Germinal center (tissue), 1 donor: ENCODE results near the gene B4GALT2.
A peak's percentile ranks its signal among the peaks of the same experiment; 100 is the strongest.

Experiments used
- DNase-seq: peaks from one replicate; pipeline ENCODE4 v3.0.0; 2012; ENCODE audit warnings: mixed read lengths, low spot score

The B4GALT2 gene

DNA sequence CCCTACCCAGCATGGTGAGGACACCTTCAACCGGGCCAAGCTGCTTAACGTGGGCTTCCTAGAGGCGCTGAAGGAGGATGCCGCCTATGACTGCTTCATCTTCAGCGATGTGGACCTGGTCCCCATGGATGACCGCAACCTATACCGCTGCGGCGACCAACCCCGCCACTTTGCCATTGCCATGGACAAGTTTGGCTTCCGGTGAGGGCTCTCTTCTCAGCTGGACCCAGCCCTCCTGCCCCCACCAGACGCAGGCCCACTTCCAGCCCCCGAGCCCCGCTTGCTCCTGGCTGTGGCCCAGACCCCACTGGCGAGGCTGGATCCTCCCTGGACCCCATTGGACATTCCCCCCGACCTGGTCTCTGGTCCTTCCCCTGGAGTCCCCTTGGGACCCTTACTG lies 5.8 kb downstream of the B4GALT2 start:
- DNase-seq: no peak

- no peak for DNase-seq
Measured at GRCh38 chr1:43985984-43986595, 7.1 kb downstream of the B4GALT2 start.

DNA sequence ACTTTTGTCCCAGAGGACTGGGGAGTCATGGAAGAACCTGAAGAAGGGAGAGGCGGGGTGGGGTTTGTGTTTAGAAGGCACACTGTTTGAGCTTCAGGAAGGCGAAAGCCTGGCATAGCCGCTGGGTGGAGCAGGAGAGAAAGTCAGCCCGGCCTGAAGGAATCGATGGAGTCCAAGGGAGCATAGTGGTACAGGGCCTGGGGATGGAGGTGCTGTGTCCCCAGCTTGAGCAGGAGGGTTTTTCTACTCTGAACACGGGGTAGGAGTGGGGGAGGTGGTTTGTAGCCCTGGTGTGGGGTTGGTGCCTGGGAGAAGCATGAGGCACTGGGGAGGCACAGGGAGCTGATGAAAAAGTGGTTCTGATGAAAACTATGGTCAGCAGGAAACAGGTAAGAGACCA lies 7.7 kb downstream of the B4GALT2 start:
- no peak for DNase-seq

DNA sequence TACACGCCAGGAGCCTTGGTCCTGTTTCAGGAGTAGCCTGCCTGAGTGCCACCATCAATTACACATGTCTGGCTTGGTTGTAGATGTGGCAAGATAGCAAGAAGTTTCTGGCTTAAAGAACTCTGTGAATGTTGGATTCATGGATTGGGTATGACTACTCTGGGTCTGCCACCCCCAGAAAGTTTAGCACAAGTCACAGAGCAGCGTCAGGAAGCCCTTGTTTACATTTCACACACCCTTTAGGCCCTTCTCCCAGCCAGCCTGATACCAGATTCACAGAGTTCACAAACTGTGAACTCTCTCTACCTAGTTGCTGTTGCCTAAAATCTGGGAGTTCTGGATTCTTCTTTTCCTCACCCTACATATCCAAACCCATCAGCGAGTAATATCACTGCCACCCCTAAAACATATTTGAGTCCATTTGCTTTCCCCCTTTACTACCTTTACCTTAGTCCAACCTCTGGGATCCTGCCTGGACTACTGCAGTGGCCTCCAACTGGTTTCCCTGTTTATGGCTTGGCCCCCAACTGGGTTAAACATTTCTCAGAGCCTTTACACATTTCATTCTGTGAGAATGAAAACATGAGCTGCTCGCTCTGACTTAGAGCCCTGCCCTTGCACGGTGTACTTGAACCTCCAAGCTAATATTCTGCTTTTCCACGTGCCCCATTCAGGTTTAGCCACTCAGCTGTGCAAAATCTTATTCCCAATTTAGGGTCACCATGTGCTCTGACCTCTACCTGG lies 8.3 kb downstream of the B4GALT2 start:
- no peak for DNase-seq

DNA sequence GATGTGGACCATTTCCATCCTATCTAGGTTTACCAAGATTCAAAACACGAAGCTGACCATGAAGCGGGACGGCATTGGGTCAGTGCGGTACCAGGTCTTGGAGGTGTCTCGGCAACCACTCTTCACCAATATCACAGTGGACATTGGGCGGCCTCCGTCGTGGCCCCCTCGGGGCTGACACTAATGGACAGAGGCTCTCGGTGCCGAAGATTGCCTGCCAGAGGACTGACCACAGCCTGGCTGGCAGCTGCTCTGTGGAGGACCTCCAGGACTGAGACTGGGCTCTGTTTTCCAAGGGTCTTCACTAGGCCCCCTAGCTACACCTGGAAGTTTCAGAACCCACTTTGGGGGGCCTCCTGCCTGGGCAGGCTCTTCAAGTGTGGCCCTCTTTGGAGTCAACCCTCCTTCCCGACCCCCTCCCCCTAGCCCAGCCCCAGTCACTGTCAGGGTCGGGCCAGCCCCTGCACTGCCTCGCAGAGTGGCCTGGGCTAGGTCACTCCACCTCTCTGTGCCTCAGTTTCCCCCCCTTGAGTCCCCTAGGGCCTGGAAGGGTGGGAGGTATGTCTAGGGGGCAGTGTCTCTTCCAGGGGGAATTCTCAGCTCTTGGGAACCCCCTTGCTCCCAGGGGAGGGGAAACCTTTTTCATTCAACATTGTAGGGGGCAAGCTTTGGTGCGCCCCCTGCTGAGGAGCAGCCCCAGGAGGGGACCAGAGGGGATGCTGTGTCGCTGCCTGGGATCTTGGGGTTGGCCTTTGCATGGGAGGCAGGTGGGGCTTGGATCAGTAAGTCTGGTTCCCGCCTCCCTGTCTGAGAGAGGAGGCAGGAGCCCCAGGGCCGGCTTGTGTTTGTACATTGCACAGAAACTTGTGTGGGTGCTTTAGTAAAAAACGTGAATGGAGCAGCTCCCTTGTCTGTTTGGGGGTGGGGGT lies 11.5 kb downstream of the B4GALT2 start:
- DNase-seq: no peak

GRCh38 chr1:43991200-43991475 lies 12.1 kb downstream of the B4GALT2 start:
- no peak for DNase-seq

- DNase-seq: peak; percentile 78
Measured at GRCh38 chr1:43991476-43992231, 12.6 kb downstream of the B4GALT2 start, which contains the start of gene CCDC24. TSS of gene CCDC24 (plus strand) at chr1:43991599. CDS start at chr1:43991879, 280 bp downstream.

DNA sequence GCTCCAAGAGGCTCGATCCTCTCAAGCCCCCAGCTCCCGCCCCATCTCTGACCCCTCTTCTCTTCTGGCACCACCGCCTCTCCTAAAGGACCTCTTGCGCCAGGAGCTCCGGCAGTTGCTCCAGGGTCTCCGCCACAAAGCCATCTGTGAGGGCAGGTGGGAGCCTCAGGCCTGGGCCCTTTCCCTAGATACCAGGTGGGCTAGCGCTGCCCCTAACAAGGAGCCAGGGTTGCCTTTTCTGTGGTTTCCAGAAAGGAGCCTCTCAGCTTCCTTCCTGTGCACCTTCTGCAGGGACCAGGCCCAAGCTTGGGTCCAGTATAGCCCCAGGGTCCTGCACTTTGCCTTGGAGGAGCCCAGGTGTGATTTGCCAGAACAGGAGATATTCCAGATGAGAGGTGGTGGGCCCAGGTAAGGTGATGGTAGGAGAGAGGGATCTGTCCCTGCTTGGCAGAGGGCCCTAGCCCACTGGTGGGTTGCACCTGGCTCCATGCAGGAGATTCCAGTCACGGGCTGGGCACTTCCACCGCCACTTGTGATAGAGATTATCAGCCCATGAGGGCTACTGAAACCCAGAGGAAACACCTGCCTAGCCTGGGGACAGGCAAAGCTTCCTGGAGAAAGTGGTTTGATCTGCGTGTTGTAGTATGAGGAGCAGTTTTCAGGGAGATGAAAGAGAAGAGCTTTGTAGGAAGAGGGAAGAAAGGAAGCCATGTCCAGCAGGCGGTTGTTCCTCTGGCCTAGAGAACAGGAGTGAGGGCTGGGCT lies 13.4 kb downstream of the B4GALT2 start:
- no peak for DNase-seq

- DNase-seq: peak; percentile 64
Measured at GRCh38 chr1:43993206-43993914, 14.3 kb downstream of the B4GALT2 start.

DNA sequence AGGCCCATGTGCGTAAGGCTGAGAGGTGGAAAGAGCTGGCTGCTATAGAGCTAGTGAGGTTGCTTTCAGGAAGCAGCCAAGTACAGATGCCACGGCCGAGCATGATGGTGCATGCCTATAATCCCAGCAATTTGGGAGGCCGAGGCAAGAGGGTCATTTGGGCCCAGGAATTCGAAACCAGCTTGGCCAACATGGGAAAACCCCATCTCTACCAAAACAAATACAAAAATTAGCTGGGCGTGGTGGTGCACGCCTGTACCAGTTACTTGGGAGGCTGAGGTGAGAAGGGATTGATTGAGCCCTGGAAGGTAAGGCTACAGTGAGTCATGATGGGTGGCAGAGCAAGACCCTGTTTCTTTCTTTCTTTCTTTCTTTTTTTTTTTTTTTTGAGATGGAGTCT lies 15.1 kb downstream of the B4GALT2 start:
- DNase-seq: no peak

DNA sequence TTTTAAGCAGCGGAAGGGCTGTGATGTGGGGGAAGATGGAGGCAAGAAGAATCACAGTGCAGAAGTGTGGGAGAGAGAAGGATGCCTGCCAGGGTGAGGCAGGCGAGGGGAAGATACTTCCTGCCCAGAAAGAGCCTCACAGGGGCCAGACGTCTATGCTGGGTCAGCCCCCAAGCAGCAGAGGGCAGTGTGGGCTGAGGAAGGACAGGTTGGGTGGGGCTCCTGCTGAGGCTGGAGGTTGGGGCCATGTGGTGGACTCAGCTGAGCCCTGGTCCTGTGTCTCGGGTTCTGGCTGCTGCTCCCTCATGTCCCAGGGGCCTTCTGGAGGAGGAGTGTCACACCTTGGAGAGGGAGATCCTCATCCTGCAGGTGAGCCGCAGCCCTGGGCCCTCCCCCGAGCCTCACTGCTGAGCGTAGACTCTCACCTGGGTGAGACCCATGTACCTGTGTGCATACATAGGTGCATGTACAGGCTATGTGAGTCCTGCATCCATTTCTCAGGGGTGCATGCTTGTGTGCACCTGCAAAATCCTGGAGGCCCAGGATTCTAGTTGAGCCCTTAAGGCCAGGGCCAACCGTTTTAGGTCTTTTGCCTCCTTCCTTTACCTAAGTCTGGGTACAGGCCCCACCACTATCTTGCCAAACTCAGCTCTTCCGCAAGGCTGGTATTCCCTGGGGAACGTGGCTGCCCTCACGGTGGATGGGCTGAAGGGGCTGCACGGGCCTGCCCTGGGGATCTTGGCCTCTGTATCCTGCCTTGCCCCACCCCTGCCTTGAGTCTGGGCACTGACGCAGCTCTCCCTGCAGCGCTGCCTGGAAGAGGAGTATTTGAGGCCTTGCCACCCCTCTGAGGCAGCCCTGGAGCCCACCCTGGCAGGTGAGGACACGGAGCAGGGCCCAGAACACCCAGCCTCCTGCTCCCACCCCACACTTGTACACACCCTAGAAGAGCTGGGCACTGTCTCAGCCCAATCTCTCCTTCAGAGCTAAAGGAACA lies 16.1 kb downstream of the B4GALT2 start:
- DNase-seq: no peak

DNA sequence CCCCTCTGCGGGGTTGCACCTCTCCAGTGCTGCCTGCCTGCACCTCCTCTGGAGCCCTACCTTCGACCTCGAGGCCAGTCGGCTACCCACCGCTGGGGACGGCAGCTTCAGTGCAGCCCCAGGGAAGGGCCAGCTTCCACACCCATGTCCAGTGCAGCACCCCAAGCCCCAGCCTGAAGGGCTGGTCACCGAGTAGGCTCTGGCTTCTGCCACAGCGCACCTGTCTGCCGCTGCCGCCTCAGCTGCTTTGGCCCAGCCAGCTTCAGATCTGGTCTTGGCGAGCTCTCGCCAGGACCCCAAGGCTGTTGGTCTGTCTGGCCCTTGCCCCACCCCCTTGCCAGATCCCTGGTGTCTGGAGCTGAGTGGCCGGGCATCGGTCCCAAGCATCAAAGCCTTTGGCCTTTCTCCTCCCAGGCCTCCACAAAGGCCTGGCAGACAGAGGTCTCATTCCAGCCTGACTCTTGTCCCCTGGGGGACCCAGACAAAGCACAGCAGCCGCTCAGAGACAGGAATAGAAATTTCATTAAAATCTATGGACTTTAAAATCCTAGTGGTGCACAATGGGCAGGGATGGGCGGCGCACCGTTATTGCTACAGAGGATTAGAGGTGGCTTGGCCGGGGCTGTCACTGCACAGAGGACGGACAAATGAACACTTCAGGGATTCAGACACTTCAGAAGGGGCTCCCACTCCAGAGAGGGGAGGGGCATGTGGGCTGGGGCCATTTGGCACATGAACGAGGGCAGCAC lies 17.1 kb downstream of the B4GALT2 start:
- DNase-seq: no peak

GRCh38 chr1:43996733-43997115 lies 17.7 kb downstream of the B4GALT2 start:
- DNase-seq: no peak

DNA sequence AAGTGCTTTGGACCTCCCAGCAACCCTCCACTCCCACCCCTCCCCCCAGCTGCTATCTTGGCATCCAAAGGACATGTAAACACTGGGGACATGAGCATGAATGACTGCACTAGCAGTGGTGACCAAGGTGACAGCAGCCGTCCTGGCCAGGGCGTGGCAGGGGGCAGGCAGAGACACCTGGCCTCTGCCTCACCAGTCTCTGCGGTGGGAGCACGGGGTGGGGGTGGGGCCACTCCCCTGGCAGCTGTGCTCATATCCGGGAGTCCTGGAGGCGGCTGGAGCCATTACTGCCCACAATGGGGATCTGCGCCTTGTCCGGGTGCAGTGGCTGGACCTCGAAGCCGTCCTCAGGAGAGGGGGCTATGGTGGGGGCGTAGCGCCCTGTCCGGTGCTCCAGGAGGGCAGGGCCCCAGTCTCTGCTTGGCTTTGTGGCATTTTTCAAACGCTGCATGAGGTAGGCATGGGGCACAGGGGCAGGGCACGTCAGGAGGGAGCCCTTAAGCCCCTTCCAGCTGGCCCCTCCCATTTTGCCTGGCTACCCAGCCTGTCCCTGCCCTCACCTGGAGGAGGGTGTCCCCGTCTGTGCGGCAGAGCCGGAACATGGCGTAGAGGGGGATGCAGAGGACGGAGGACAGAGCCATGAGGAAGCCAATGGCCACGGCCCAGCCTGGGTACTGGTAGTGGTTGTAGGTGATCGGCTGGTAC lies 18.4 kb downstream of the B4GALT2 start:
- no peak for DNase-seq

GRCh38 chr1:43998000-43998378 lies 19.0 kb downstream of the B4GALT2 start:
- DNase-seq: no peak

- no peak for DNase-seq
Measured at GRCh38 chr1:43999455-43999854, 20.4 kb downstream of the B4GALT2 start.

DNA sequence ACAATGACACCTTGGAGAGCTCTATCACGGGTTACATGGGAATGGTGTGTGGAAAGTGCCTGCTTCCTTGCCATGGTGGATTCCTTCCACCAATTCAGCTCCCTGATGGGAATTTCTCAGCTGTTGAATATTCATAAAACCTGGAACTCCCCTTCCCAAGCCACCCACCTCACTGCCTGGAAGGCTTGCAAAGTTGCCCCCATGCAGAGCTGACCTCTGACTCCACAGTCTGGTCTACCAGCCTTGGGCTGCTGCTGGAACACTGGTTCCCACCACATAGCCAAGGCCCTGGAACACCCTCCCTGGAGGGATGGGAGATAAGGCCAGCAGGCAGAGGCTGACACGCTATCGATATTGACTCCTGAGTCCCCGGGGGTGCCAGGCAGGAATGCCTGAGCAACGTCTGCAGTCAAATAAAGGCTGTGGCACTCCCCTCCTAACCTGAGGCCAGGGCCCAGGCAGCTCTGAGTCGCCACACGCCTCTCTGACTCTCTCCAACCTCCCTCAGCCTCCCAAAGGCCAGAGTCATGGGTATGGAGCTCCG lies 21.2 kb downstream of the B4GALT2 start:
- DNase-seq: no peak

DNA sequence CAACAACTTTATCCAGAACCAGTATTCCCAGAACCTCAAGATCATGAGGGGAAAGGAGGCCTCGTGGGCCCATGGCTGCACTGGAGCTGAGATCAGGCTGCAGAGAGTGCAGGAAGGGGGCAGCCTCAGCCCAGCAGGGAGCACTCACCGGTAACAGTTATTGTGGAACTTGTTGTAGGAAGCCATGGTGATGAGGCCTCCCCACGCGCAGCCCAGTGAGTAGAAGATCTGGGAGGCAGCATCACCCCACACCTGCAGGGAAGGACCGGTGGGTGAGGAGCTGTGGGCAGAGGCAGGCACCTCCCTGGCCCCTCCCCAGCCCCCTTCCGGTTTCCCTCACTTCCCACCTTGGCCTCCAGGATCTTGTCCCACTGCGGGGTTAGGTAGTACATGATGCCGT lies 23.2 kb downstream of the B4GALT2 start:
- no peak for DNase-seq
